ENCODE measurements around the gene ITGA3.

Gene ITGA3

GRCh38 chr17:50072130-50072529 is 16.2 kb downstream of the ITGA3 start:
- POLR2A ChIA-PET (ENCODE audit: low non-redundant PET): no interaction called here
- no peak for DNase-seq (ENCODE audit: low spot score)
- H3K27ac ChIP-seq: peak overlapping the region; percentile 75
- CTCF ChIA-PET: no interaction called here
- no peak for TF ChIP-seq CTCF (conservative IDR thresholded peaks at IDR 0.05; ENCODE audit: low read depth)

- no peak for TF ChIP-seq CTCF (conservative IDR thresholded peaks at IDR 0.05; ENCODE audit: low read depth)
- POLR2A ChIA-PET (ENCODE audit: low non-redundant PET): no interaction called here
- no peak for DNase-seq (ENCODE audit: low spot score)
- CTCF ChIA-PET: interaction anchor here (0.7 to 1.4 kb wide), 3 partner anchors 15 to 46 kb away, joined by 3 to 5 read pairs (median 3); no protein-coding TSS in a partner anchor
- peak overlapping the region; percentile 75 for H3K27ac ChIP-seq
These were observed 17.0 kb downstream of the ITGA3 start for GRCh38 chr17:50072925-50073324.

GRCh38 chr17:50074227-50074626 is 18.3 kb downstream of the ITGA3 start:
- peak overlapping the region; percentile 75 for H3K27ac ChIP-seq
- CTCF ChIA-PET: interaction anchor here (0.7 to 1.4 kb wide), 2 partner anchors 47 to 1181 kb away, joined by 3 read pairs; no protein-coding TSS in a partner anchor
- POLR2A ChIA-PET (ENCODE audit: low non-redundant PET): no interaction called here
- no peak for TF ChIP-seq CTCF (conservative IDR thresholded peaks at IDR 0.05; ENCODE audit: low read depth)
- DNase-seq (ENCODE audit: low spot score): no peak

- ChIA-PET POLR2A (ENCODE audit: low non-redundant PET) (interaction anchor here (0.5 to 1.5 kb wide), 2 partner anchors 9 to 10 kb away, joined by 4 read pairs; no protein-coding TSS in a partner anchor), CTCF (interaction anchor here (1.1 kb wide), 1 partner anchor 18 kb away, joined by 4 read pairs; no protein-coding TSS in a partner anchor)
- DNase-seq (ENCODE audit: low spot score): no peak
- H3K27ac ChIP-seq: peak overlapping the region; percentile 75
- TF ChIP-seq CTCF (conservative IDR thresholded peaks at IDR 0.05; ENCODE audit: low read depth): no peak
These were observed 19.6 kb downstream of the ITGA3 start for GRCh38 chr17:50075446-50076032.

GRCh38 chr17:50076221-50076590 is 20.3 kb downstream of the ITGA3 start:
- no peak for TF ChIP-seq CTCF (conservative IDR thresholded peaks at IDR 0.05; ENCODE audit: low read depth)
- POLR2A ChIA-PET (ENCODE audit: low non-redundant PET): interaction anchor here (1.5 kb wide), 1 partner anchor 9 kb away, joined by 4 read pairs; no protein-coding TSS in a partner anchor
- DNase-seq (ENCODE audit: low spot score): no peak
- peak overlapping the region; percentile 75 for H3K27ac ChIP-seq
- CTCF ChIA-PET: interaction anchor here (1.1 kb wide), 1 partner anchor 18 kb away, joined by 4 read pairs; no protein-coding TSS in a partner anchor

GRCh38 chr17:50076591-50077235 is 20.8 kb downstream of the ITGA3 start:
- CTCF ChIA-PET: no interaction called here
- no peak for DNase-seq (ENCODE audit: low spot score)
- POLR2A ChIA-PET (ENCODE audit: low non-redundant PET): interaction anchor here (1.5 kb wide), 1 partner anchor 10 kb away, joined by 4 read pairs; no protein-coding TSS in a partner anchor
- no peak for TF ChIP-seq CTCF (conservative IDR thresholded peaks at IDR 0.05; ENCODE audit: low read depth)
- H3K27ac ChIP-seq: peak overlapping the region; percentile 75
